Astrocyte of the spinal cord (primary cell): ENCODE data around the gene CACNG7.

Source experiments
- DNase-seq: peaks from one replicate; pipeline ENCODE4 v3.0.0; 2011; ENCODE audit warnings: low read depth, low spot score
- H3K4me3 ChIP-seq: 2 replicates; pipeline ENCODE4 v1.5.1; 2011; ENCODE audit warnings: low read depth, mild to moderate bottlenecking, low read length, moderate library complexity
- CTCF ChIP-seq: IDR thresholded peaks from 2 replicates; pipeline ENCODE4 v1.5.1; 2012; ENCODE audit warnings: low read depth, mild to moderate bottlenecking, low read length, inconsistent platforms
- in situ Hi-C: cut with HindIII; loops from 2 replicates; pipeline ENCODE4 v1.10.0; 2017; ENCODE audit warnings: low sequenced_read_pairs

CACNG7 gene

GRCh38 chr19:53897459-53897858 lies 11.6 kb upstream of the CACNG7 start:
- DNase-seq: no peak
- in situ Hi-C loops: no loop called here
- TF ChIP-seq CTCF: no peak
- H3K4me3 ChIP-seq: no peak overlapping the region

GRCh38 chr19:53898166-53898565 lies 10.9 kb upstream of the CACNG7 start:
- TF ChIP-seq CTCF: no peak
- in situ Hi-C loops: no loop called here
- no peak overlapping the region for H3K4me3 ChIP-seq
- DNase-seq: no peak

GRCh38 chr19:53898636-53899341 lies 10.3 kb upstream of the CACNG7 start:
- in situ Hi-C loops: no loop called here
- no peak for TF ChIP-seq CTCF
- no peak for DNase-seq
- H3K4me3 ChIP-seq: no peak overlapping the region

- DNase-seq: no peak
- no peak for TF ChIP-seq CTCF
- in situ Hi-C loops: no loop called here
- no peak overlapping the region for H3K4me3 ChIP-seq
These were observed 8.8 kb upstream of the CACNG7 start for GRCh38 chr19:53900191-53900860.

- no peak for TF ChIP-seq CTCF
- in situ Hi-C loops: no loop called here
- DNase-seq: peak; percentile 37
- no peak overlapping the region for H3K4me3 ChIP-seq
These were observed 5.9 kb upstream of the CACNG7 start for GRCh38 chr19:53903055-53903680.

- in situ Hi-C loops: no loop called here
- no peak overlapping the region for H3K4me3 ChIP-seq
- no peak for TF ChIP-seq CTCF
- no peak for DNase-seq
These were observed 4.2 kb upstream of the CACNG7 start for GRCh38 chr19:53904909-53905308.
